BE2C (cell line): ENCODE measurements around the gene PCDHAC1. TPM values are rescaled to one million over a fixed set of nuclear protein-coding genes. Genes with fewer than 3 reads are reported as not detected.
A peak's percentile ranks its signal among the peaks of the same experiment; 100 is the strongest.
"Not testable (repeated sequence)": the region's sequence is repeated elsewhere in the genome, so short reads cannot be mapped to it uniquely, and the experiment has no call there.

ENCODE experiments used
- DNase-seq: peaks from one replicate; pipeline ENCODE4 v3.0.0-alpha.2; 2020
- H3K27me3 ChIP-seq: fragments of 250-450 bp; sonication (Bioruptor Pico); 2 replicates; pipeline ENCODE4 v1.5.1; 2020; ENCODE audit warnings: mild to moderate bottlenecking
- H3K36me3 ChIP-seq: fragments of 250-450 bp; sonication (Bioruptor Pico); 2 replicates; pipeline ENCODE4 v1.5.1; 2020; ENCODE audit warnings: mild to moderate bottlenecking
- H3K4me1 ChIP-seq: fragments of 250-450 bp; sonication (Bioruptor Pico); 2 replicates; pipeline ENCODE4 v1.5.1; 2020
- H3K4me3 ChIP-seq: 2 replicates; pipeline ENCODE4 v1.5.1; 2011; ENCODE audit warnings: low read depth, low read length
- H3K9me3 ChIP-seq: fragments of 250-450 bp; sonication (Bioruptor Pico); 2 replicates; pipeline ENCODE4 v1.5.1; 2020
- CTCF ChIP-seq: IDR thresholded peaks from 2 replicates; pipeline ENCODE4 v1.5.1; 2012; ENCODE audit warnings: mild to moderate bottlenecking, low read depth, low read length
- polyA plus RNA-seq: library from polyadenylated mRNA; unstranded; fragments of >200 nt; gene quantifications from one replicate; pipeline ENCODE4 v1.2.1, GENCODE V29; 2012; ENCODE audit warnings: low read depth, missing spikeins; ENCODE audit not compliant: insufficient read length, insufficient read depth

PCDHAC1 gene, protein sequence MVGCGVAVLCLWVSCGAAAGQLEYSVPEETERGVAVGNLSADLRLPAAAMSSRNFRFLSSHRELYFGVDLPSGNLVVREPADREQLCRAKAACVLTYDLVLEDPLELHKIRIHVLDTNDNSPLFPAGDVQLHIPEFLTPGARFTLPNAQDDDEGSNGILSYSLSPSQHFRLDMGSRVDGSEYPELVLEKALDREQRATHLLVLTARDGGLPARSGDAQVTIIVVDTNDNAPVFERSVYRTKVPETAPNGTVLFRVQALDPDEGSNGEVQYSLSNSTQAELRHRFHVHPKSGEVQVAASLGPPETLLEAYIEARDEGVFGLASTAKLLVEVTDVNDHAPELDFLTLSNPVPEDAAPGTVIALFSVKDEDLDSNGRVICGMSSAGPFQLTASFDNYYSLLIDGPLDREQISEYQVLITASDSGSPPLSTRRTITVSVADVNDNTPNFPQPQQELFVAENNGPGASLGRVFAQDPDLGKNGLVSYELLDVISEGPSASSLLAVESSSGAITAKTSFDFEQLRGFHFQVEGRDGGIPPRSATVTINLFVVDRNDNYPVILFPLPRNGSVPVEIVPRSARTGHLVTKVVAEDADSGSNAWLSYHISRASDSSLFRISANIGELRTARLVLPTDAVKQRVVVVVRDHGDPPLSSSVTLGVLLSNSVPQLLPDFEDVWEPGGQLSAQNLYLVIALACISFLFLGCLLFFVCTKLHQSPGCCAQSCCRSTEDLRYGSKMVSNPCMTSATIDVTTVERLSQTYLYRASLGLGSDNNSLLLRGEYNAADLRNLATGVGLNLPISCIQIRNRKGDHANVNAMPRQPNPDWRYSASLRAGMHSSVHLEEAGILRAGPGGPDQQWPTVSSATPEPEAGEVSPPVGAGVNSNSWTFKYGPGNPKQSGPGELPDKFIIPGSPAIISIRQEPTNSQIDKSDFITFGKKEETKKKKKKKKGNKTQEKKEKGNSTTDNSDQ
- polyA plus RNA-seq: 7.4 TPM

DNA sequence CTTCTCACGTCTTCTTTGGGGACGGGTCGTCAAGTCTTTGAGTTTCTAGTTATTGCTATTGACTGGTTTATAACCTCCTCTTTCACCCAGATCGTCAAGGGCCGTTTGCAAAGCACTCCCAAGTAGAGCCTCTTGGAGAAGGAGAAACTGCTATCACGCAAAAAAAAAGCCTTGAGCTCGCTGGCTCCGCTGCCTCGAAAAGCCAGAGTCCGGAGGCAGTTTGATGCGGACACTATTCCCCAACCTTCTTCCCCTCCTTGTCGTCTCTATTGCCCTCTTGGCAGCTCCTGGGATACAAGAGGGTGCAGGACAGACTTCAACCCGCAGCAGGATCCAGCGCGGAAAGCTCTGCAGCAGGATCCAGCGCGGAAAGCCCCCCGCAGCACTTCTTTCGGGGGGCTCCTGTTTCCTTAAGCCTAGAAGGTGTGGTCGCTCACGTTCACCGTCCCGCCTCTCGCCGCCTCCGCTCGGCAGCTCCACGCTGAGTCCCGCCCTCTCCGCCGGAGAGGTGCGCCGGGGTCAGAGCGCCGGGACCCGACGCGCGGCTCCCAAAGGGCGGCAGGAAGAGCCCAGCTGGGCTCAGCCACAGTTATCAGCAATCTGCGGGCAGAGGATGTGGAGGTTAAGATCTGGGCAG lies at the start of gene PCDHAC1:
Gene PCDHAC1 (plus strand): TSS at position 494 of the 637 bp plus-strand sequence. CDS start 594 bp downstream, outside the sequence.
- H3K9me3 ChIP-seq: no peaks in the 10 kb centered on the region
- H3K4me1 ChIP-seq: no peaks in the 10 kb centered on the region
- H3K4me3 ChIP-seq: peak within 1 kb of the TSS; percentile 78
- no peaks in the 10 kb centered on the region for H3K36me3 ChIP-seq
- TF ChIP-seq CTCF: no peak
- H3K27me3 ChIP-seq: no peaks in the 10 kb centered on the region
- DNase-seq: peak; percentile 68

- not testable (repeated sequence) for H3K4me3 ChIP-seq, DNase-seq, H3K9me3 ChIP-seq, H3K36me3 ChIP-seq, H3K27me3 ChIP-seq, H3K4me1 ChIP-seq
These were observed 49.4 kb upstream of the PCDHAC1 start for GRCh38 chr5:140876541-140877261.

DNA sequence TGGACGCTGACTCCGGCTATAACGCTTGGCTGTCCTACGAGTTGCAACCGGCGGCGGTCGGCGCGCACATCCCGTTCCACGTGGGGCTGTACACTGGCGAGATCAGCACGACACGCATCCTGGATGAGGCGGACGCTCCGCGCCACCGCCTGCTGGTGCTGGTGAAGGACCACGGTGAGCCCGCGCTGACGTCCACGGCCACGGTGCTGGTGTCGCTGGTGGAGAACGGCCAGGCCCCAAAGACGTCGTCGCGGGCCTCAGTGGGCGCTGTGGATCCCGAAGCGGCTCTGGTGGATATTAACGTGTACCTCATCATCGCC lies 48.9 kb upstream of the PCDHAC1 start:
- no peaks in the 10 kb centered on the region for H3K9me3 ChIP-seq
- TF ChIP-seq CTCF: no peak
- H3K4me1 ChIP-seq: no peaks in the 10 kb centered on the region
- peaks cover 7% of the 10 kb centered on the region; the same call in 1 of the 2 replicates for H3K36me3 ChIP-seq
- no peak overlapping the region for H3K4me3 ChIP-seq
- DNase-seq: no peak
- no peaks in the 10 kb centered on the region for H3K27me3 ChIP-seq

GRCh38 chr5:140881889-140882590 lies 44.1 kb upstream of the PCDHAC1 start, which contains the start of gene PCDHA13:
PCDHA13 (plus strand) TSS chr5:140882124; CDS start chr5:140882269, 145 bp downstream.
- Histone ChIP-seq H3K36me3 (no peaks in the 10 kb centered on the region), H3K27me3 (no peaks in the 10 kb centered on the region), H3K4me1 (no peaks in the 10 kb centered on the region), H3K4me3 (no peak within 1 kb of the TSS), H3K9me3 (no peaks in the 10 kb centered on the region)
- DNase-seq: no peak
- TF ChIP-seq CTCF: no peak

DNA sequence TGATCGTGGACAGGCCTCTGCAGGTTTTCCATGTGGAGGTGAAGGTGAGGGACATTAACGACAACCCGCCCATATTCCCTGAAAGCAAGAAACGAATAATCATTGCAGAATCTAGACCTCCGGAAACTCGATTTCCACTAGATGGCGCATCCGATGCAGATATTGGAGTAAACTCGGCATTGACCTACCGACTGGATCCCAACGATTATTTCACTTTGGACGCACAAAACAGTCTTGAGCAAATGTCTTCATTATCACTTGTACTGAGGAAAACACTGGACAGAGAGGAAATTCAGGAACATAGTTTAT lies 43.6 kb upstream of the PCDHAC1 start:
- H3K4me3 ChIP-seq: no peak overlapping the region
- no peaks in the 10 kb centered on the region for H3K9me3 ChIP-seq
- no peaks in the 10 kb centered on the region for H3K4me1 ChIP-seq
- H3K27me3 ChIP-seq: no peaks in the 10 kb centered on the region
- peak; percentile 78 for DNase-seq
- peak; percentile 81 for TF ChIP-seq CTCF
- no peaks in the 10 kb centered on the region for H3K36me3 ChIP-seq
